HEK293 (cell line): Measurements from ENCODE around the gene IQGAP3.

Experiments
- CTCF ChIA-PET: fragments of 350-600 bp; formaldehyde crosslinking; extraction: SDS; loops from one replicate; lab custom pipeline; 2021; ENCODE audit warnings: antibody characterized with exemption; lab: Yijun Ruan, JAX
- POLR2A ChIA-PET: fragments of 300-600 bp; formaldehyde crosslinking; extraction: SDS; loops from one replicate; lab custom pipeline; 2020; ENCODE audit warnings: antibody characterized with exemption, inconsistent platforms; lab: Yijun Ruan, JAX
- H3K27ac ChIP-seq: fragments of 200-500 bp; sonication (Bioruptor generic); 2 replicates; pipeline ENCODE4 v1.5.1; 2014; ENCODE audit warnings: low read depth, low read length, control low read depth, inconsistent platforms; ENCODE audit errors: extremely low read depth
- H3K36me3 ChIP-seq, 2 experiments: fragments of 200-500 bp in 1 of 2; sonication (Bioruptor generic) in 1 of 2; 1 replicate in 1 of 2; 2 replicates in 1 of 2; pipeline ENCODE4 v1.5.1; 2014 to 2017; ENCODE audit warnings: inconsistent platforms in 2 of 2, low read length in 2 of 2; ENCODE audit not compliant: control insufficient read depth in 2 of 2, insufficient read depth in 1 of 2
- H3K4me1 ChIP-seq: fragments of 200-500 bp; sonication (Bioruptor generic); 2 replicates; pipeline ENCODE4 v1.5.1; 2014; ENCODE audit warnings: mild to moderate bottlenecking, low read length, inconsistent platforms; ENCODE audit not compliant: control insufficient read depth, insufficient read depth
- H3K4me3 ChIP-seq: 2 replicates; pipeline ENCODE4 v1.5.1; 2011; ENCODE audit warnings: low read depth, mild to moderate bottlenecking, control low read depth, low read length, moderate library complexity
- H3K9me3 ChIP-seq: fragments of 200-500 bp; sonication (Bioruptor generic); 2 replicates; pipeline ENCODE4 v1.5.1; 2014; ENCODE audit warnings: low read depth, low read length, inconsistent platforms; ENCODE audit not compliant: control insufficient read depth, insufficient read depth
- GFI1B ChIP-seq: fragments of 450-650 bp; formaldehyde crosslinking; IDR thresholded peaks from 2 replicates; pipeline ENCODE4 v1.5.1; 2016; ENCODE audit warnings: missing biosample characterization, missing genetic modification characterization
- SCRT2 ChIP-seq: fragments of 450-650 bp; formaldehyde crosslinking; IDR thresholded peaks from 2 replicates; pipeline ENCODE4 v1.5.1; 2016; ENCODE audit warnings: missing biosample characterization, missing genetic modification characterization
- ZBTB20 ChIP-seq: fragments of 450-650 bp; formaldehyde crosslinking; IDR thresholded peaks from 2 replicates; pipeline ENCODE4 v1.5.1; 2016; ENCODE audit warnings: missing biosample characterization, missing genetic modification characterization
- ZFP69B ChIP-seq: fragments of 450-650 bp; formaldehyde crosslinking; IDR thresholded peaks from 2 replicates; pipeline ENCODE4 v1.5.1; 2016; ENCODE audit warnings: missing biosample characterization, missing genetic modification characterization
- ZNF184 ChIP-seq: fragments of 450-650 bp; IDR thresholded peaks from 2 replicates; pipeline ENCODE4 v1.5.1; 2018; ENCODE audit warnings: missing biosample characterization, mild to moderate bottlenecking, missing genetic modification characterization
- ZNF335 ChIP-seq: fragments of 450-650 bp; formaldehyde crosslinking; conservative IDR thresholded peaks from 2 replicates; pipeline ENCODE4 v1.5.1; 2016; ENCODE audit warnings: missing biosample characterization, missing genetic modification characterization
- ZNF341 ChIP-seq: fragments of 450-650 bp; formaldehyde crosslinking; IDR thresholded peaks from 2 replicates; pipeline ENCODE4; 2016; ENCODE audit warnings: low read depth, missing biosample characterization, missing genetic modification characterization
- ZNF350 ChIP-seq: fragments of 450-650 bp; formaldehyde crosslinking; IDR thresholded peaks from 2 replicates; pipeline ENCODE4 v1.5.0; 2017; ENCODE audit warnings: missing biosample characterization, mild to moderate bottlenecking, missing genetic modification characterization
- ZNF510 ChIP-seq: fragments of 450-650 bp; formaldehyde crosslinking; IDR thresholded peaks from 2 replicates; pipeline ENCODE4 v1.5.1; 2018; ENCODE audit warnings: mild to moderate bottlenecking, missing genetic modification characterization, missing biosample characterization; ENCODE audit not compliant: insufficient replicate concordance
- ZNF561 ChIP-seq: fragments of 450-650 bp; IDR thresholded peaks from 2 replicates; pipeline ENCODE4 v1.5.1; 2018; ENCODE audit warnings: missing biosample characterization, missing genetic modification characterization, borderline replicate concordance
- TF ChIP-seq, protein P1 (sequence below): fragments of 450-650 bp; formaldehyde crosslinking; IDR thresholded peaks from 2 replicates; pipeline ENCODE4 v1.5.1; 2016; ENCODE audit warnings: missing biosample characterization, missing genetic modification characterization
- TF ChIP-seq, protein P2 (sequence below): fragments of 450-650 bp; formaldehyde crosslinking; IDR thresholded peaks from 2 replicates; pipeline ENCODE4 v1.5.1; 2016; ENCODE audit warnings: missing biosample characterization, missing genetic modification characterization

Gene IQGAP3

DNA sequence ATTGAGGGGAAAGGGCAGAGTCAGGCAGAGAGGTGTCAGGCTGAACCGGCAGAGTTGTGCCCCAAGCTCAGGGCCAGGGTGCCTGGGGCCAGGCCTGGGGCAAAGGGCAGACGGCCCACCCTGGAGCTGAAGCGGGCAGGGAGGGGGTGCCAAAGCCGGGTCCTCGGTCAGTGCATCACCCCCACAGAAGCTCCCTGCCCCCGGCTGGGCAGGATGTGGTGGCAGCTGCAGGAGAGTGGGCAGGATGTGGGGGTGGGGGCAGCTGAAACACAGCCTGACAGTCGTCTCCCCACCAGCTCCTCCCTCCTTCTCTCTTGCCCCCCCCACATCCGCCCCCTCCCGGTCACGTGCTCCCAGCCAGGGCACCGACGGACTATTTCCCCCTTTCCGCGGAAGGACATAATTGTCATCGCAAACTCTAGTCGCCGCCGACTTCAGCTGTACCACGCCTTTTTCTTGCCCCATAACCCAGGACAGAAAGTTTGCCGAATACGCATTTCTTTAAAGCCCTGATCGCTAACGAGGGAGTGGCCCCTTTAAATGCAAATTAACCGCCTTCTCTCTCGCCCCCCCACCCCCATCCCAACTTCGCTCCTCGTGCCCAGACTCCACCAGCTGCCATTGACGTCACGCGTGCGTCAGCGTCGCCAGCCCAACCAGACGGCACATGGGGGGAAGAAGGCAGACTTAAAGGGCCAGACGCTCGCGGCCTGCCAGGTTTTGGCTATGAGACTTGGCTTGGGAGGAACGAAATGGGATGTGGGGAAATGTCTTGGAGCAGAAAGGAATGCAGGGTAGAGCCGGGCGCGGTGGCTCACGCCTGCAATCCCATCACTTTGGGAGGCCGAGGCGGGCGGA lies 67.3 kb downstream of the IQGAP3 start (continued):
- TF ChIP-seq SCRT2 (tag by site-specific recombination) = peak; percentile 30; the same call in 1 of the 2 replicates
- TF ChIP-seq ZNF561 (tag by site-specific recombination) = peak; percentile 87

DNA sequence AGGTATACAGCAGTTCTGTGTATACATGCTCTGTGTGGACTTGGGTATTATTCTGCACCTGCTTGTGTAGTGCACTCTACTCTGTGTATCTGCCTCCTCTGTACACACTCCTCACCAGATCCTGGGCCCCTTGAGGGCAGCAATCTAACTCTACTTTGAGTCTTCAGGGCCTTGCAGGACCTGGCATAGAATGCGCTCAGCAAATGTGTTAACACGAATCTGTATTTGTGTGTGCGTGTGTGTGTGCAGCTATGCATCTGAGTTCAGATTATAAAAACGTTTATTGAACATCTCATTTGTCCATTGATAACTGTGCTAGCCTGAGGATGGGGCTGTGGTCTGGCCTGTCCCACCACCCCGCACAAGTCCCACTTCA lies 67.9 kb downstream of the IQGAP3 start:
- Histone ChIP-seq H3K9me3 (no peaks in the 10 kb centered on the region), H3K4me1 (no peaks in the 10 kb centered on the region), H3K36me3 (no peaks in the 10 kb centered on the region), H3K4me3 (no peak overlapping the region), H3K27ac (no peak overlapping the region)
- TF ChIP-seq, protein P1, sequence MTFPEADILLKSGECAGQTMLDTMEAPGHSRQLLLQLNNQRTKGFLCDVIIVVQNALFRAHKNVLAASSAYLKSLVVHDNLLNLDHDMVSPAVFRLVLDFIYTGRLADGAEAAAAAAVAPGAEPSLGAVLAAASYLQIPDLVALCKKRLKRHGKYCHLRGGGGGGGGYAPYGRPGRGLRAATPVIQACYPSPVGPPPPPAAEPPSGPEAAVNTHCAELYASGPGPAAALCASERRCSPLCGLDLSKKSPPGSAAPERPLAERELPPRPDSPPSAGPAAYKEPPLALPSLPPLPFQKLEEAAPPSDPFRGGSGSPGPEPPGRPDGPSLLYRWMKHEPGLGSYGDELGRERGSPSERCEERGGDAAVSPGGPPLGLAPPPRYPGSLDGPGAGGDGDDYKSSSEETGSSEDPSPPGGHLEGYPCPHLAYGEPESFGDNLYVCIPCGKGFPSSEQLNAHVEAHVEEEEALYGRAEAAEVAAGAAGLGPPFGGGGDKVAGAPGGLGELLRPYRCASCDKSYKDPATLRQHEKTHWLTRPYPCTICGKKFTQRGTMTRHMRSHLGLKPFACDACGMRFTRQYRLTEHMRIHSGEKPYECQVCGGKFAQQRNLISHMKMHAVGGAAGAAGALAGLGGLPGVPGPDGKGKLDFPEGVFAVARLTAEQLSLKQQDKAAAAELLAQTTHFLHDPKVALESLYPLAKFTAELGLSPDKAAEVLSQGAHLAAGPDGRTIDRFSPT (tag by site-specific recombination) = no peak
- peak; percentile 49 for TF ChIP-seq ZBTB20
- POLR2A ChIA-PET = interaction anchor here (0.5 to 1.6 kb wide), 8 partner anchors 11 to 1308 kb away, joined by 3 to 7 read pairs (median 4); partner anchors contain the start of gene NAXE
- CTCF ChIA-PET = interaction anchor here (0.6 to 1.3 kb wide), 5 partner anchors 15 to 183 kb away, joined by 3 to 4 read pairs (median 3); no protein-coding TSS in a partner anchor

DNA sequence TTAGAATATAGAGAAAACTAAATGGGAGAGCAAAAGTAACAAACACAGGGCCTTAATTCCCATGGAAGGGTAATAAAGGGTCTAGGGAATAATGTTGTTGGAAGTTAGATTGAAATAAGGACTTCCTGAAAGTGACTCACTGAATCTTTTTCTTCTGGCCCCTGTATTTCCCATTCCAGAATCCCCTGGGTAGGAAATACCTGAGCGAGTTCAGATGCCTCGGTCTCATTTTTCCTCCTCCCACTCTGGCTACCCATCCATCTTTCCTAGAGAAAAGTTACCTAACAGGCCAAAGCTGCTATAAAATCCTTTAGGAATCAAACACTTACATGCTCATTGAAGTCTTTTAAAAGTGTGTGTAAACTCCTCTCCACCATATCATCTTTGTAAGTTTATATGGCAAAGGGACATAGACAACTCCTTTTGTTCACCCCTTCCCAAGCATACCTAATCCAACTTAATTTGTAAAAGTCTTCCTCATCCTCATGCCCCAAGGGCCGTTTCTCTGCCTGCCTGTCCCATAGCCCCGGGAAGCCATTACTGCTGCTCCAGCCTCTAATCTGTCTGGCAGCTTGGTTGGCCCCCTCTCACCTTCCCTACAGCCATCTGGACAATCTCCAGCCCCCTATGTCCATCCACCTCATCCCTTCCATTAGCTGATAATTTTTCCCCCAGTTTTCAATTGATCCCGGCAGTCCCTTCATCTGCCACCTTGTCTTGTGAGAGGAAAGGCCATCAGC lies 68.5 kb downstream of the IQGAP3 start:
- TF ChIP-seq ZFP69B (tag by site-specific recombination) (0 out of 2 replicates have a peak, but pooled peaks have one; percentile 14), ZNF350 (tag by site-specific recombination) (no peak), GFI1B (tag by site-specific recombination) (no peak), ZNF510 (no peak), ZNF335 (tag by site-specific recombination) (0 out of 2 replicates have a peak, but pooled peaks have one; percentile 1), ZNF341 (tag by site-specific recombination) (no peak), ZNF184 (tag by site-specific recombination) (no peak)
- TF ChIP-seq, protein P2, sequence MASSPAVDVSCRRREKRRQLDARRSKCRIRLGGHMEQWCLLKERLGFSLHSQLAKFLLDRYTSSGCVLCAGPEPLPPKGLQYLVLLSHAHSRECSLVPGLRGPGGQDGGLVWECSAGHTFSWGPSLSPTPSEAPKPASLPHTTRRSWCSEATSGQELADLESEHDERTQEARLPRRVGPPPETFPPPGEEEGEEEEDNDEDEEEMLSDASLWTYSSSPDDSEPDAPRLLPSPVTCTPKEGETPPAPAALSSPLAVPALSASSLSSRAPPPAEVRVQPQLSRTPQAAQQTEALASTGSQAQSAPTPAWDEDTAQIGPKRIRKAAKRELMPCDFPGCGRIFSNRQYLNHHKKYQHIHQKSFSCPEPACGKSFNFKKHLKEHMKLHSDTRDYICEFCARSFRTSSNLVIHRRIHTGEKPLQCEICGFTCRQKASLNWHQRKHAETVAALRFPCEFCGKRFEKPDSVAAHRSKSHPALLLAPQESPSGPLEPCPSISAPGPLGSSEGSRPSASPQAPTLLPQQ (tag by site-specific recombination) = 0 out of 2 replicates have a peak, but pooled peaks have one; percentile 5
- TF ChIP-seq, all 188 proteins: peak for 3
- Histone ChIP-seq H3K9me3 (no peaks in the 10 kb centered on the region), H3K4me1 (peaks cover 2% of the 10 kb centered on the region), H3K4me3 (no peak overlapping the region), H3K27ac (no peak overlapping the region), H3K36me3 (no peaks in the 10 kb centered on the region)
- ChIA-PET POLR2A (interaction anchor here (0.5 to 1.6 kb wide), 5 partner anchors 12 to 66 kb away, joined by 3 to 6 read pairs (median 3); no protein-coding TSS in a partner anchor), CTCF (interaction anchor here (0.6 to 1.1 kb wide), 2 partner anchors 23 to 183 kb away, joined by 3 to 4 read pairs; no protein-coding TSS in a partner anchor)
